HG02970 (cell line): ENCODE results near the gene UNG.
"Not testable (repeated sequence)": the region's sequence is repeated elsewhere in the genome, so short reads cannot be mapped to it uniquely, and the experiment has no call there.

ENCODE experiments used
- ATAC-seq: cut with Tn5 transposase; IDR thresholded peaks from one replicate; pipeline ENCODE4 v1.9.1; 2021; ENCODE audit warnings: mild to moderate bottlenecking, moderate library complexity, moderate number of reproducible peaks; ENCODE audit not compliant: unreplicated experiment, low FRiP score

UNG gene

DNA sequence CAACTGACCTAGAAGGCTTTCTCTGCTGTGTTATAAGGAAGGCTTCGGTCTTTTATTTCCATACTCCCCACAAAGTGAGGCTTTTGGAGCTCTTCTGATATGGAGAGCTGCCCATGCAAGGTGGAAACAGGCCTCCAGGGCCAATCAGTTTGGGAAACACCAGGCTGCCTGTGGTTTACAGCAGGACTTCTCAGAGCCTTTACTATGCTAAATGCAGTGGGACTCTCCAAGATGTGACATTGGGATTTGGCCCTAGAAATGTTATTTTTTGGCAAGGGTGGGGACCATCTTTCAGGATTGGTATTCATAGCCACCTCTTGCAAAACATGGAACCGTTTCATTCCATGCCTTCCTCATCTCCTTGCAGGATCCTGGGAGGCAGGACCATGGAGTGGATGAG, 22.7 kb downstream of the UNG start:
- no peak for ATAC-seq

DNA sequence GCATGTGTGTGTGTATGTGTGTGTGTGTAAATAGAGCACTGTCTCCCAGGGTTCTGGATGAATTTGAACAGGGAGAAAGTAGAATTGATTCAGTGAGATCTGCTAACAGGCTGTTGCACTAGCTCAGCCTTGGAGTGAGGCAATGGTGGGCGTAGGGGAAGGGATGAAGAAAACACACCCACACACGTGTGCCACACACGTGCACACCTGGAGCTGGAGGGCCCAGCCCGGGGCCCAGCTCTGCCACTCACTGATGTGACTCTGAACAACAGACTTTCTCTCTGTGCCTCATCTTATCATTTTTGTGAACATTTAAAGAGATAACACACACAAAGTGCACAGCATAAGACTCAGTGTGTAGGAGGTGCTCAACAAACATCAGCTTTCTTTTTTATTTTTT, 23.2 kb downstream of the UNG start:
- no peak for ATAC-seq

DNA sequence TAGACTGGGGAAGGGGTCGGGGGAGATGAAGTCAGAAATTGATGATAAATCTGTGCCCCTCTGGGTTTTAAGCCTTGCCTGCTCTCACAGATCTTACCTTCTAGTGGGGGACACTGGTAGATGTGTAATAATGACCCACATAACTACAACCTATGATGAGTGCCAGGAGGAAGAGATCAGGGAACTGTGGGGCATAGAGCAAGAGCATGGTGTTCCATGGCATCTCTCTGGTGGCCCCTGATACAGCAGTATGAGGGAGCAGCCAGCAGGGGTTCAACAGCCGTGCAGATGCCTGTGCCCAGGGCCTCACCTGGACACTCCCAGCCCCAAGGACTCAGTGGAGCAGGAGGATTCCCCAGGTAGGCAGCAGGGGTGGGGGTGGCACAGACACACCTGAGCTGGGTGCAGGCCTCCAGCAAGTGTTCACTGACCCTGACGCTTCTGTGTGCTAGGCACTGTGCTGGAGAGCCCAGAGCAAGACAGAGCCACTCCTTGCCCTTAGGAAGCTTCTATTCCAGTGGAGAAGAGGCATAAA, 24.0 kb downstream of the UNG start:
- ATAC-seq = no peak

DNA sequence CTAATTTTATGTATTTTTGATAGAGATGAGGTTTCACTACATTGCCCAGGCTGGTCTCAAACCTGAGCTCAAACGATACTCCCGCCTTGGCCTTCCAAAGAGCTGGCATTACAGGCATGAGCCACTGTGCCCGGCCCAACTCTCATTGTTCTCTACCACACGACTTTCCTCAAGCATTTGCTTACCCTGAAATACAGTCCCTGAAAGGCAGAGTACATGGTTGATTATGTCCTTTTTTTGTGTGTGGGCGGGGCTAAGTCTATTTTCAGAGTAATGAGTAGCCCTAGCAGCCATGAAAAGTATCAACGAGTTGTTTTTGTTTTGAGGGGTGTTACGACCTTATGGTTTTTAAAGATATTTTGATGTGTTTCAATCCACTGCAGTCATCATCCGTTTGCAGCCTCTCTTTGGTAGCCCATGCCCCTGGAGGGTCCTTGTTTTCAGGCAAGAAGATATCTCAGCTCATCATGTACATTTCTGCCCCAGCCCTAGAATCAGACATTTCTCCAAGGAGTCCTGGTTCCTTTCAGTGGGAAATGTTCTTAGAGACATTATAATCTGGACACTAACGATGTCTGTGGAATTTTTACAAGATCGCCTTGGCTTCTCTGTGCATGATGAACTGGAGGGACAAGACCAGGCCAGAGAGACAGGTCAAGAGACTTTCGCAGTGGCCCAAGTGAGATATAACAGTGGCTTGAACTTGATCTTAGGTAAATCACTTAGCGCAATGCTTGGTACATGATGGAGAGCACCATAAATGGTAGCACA, 27.7 kb downstream of the UNG start:
- ATAC-seq = no peak

DNA sequence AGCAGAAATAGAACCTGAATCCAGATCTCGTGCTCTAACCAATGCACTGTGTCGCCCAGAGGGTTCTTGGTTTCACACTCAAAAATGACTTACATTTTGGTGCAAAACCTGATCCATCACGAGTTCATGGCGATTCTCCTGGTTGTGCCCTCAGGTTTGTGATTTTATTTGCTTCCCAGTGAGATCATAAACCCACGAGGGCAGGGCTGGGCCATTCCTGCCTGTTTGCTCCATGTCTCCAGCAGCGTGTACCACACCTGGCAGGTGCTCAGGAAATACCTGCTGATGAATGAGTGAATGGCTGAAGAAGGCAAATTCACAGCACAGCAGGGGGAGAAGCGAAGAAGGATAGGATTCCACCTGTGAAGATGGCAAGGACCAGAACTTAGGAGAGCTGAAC, 28.4 kb downstream of the UNG start:
- no peak for ATAC-seq

DNA sequence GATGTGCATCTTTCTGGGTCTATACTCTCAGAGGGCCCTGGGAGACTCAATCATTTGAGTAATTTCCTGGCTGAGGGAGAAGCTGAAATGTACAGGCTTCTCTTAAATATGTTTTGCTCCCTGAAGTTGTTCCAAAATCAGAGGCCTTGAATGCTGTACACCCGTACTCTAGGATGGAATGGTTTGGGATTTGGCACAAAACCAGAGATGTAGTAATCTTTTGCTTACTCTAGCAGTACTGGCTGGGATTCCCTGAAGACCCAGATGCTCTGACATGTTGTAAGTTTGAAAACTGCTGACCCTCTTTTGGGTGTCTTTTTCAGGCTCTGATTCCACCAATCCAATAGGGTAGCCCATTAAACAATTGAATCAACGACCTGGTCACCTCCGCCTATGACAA, 29.4 kb downstream of the UNG start:
- ATAC-seq = no peak

DNA sequence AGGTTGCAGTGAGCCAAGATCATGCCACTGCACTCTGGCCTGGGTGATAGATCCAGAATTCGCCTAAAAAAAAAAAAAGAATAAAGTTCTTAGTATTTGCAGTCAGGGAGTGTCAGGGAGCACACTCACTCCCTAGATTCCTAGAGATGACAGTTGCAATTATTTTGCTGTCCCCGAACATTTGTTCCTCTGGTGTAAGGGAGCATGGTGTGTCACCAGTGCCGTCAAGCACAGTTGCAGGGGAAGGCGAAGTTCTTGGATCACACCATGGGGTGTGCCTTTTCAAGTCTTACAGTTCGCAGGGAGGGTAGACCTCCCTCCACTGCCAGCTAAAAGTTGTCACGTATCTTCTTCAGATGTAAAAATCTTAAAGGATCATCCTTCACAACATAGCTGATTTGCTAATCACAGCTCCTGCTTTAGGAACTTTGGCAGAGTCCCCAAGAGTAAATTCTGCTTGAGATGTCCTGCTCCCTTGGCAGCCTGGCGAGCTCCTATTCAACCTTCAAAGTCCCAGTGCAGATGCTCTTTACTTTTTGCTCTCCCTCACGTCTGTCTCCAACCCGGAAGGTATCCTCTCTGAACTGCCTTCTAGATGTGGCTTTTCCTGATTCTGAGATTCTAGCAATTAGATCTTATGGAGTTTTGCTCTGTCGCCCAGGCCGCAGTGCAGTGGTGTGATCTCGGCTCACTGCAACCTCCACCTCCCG, 30.3 kb downstream of the UNG start:
- no peak for ATAC-seq

DNA sequence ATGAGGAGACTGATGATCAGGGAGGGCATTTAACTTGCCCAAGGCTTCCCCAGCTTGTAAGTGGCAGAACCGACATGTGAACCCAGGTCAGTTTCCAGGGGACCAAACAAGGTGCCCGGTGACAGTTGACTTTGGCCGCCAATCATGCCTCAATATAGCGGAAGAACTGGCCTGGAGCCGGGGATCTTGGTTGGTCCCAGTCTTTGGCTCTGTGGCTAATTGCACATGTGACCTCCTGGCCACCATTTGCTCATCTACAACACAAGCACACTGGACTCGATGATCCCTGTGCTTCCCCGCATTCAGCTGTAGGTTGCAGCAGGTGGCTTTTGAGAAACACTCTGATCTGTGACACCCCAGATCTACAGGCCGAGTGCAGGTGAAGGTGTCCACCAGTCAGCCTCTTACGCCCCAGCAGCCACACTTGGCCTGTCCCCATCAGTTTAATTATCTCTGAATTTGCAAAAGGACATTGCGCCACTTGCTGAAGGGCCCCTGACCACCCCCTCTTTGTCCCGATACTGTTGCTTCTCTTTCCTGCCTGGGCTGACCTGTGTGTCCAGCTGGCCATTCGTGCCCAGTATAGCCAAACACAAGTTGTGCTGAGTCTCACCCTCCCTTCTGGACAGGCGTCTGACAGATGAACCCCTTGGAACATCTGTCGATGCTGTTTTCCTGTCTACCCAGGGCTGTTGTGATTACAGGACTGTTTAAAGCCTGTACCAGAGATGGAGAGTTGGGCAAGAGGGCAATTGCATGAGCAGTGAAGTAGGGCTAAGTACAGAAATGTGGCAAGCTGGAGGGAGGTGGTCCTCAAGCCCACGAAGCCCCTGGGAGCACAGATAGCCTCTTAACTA, 33.1 kb downstream of the UNG start:
- no peak for ATAC-seq

DNA sequence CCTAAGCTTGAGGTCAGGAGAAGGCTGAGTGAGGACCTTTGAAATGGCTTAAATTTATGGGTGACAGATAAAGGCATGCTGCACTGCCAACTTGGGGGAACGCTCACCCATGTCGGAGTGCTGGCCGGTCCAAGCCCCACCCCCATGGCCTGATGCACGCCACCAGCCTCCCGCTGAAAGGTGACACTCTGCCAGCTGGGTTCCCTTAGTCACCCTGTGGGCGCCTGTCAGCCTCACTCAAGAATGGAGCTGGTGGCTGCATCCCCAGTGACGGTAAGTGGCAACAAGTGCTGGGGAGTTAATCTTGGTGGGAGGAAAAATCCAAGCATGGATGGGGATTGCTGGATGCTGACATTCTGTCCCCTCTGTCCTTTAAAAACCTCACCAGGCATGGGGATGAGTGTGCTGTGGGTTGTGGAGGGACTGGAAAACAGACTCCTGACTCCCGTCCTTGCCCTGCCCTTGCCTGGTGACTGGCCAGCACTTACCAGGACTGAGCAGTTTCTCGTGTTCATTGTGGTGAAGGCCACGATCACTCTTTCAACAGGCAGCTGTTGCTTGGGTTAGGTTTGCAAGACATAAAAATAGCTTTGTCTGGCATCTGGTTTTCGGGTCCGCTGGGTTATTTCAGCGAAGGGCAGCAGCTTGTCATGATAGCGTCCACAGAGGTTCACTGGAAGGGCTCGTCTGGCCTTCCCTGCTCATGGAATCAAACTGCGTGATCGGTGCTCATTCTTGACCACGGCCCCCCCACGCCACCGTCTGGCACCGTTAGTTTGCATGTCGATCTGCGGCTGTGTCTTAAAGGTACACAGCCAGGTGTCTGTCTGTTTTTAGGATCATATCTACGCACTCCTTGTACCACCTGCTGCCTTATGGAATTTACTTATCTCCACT, 34.0 kb downstream of the UNG start:
- ATAC-seq = no peak

DNA sequence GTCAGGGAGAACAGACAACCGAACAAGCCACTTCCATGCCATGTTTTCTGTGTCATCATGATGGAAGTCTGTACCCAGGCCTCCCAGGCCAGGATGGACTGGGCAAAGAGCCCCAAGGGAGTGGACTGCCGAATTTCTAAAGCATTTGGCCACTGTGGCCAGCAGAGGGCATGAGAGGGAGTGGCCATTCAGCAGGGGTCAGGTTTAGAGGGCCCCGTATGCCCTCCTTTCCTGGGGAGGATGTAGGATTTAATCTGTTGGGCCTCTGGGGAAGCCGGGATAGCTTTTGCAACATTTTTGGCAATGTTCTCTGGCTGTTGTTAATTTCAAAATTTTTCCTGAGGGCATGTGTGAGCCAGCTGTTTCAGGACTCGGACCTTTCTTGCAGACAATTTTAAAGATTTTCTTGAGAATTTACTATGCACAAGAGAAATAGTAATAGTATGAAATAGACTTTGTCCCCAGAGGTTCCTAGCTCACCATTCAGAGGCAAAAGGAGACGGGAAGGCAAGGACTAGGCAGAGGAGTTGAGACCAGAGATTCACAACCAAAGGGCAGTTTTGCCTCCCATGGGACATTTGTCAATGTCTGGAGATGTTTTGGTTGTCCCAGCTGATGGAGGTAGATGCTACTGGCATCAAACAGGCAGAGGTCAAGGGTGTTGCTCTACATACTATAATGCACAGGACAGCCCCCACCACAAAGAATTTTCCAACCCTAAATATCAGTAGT, 37.0 kb downstream of the UNG start:
- no peak for ATAC-seq

DNA sequence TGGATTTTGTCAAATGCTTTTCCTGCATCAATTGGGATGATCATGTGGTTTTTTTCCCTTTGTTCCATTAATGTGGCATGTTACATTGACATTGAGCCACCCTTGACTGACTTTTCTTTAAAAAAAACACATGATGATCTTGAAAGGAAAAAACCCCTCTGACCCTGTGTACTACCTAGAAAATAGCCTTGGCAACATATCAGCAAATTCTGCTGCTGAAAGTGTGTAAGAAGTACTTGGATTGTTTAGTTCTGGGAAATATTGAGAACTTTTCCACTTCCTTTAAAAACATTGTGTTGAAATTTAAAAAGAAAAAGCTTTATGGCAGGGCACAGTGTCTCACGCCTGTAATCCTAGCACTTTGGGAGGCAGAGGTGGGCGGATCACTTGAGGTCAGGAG, 39.7 kb downstream of the UNG start:
- ATAC-seq = no peak

DNA sequence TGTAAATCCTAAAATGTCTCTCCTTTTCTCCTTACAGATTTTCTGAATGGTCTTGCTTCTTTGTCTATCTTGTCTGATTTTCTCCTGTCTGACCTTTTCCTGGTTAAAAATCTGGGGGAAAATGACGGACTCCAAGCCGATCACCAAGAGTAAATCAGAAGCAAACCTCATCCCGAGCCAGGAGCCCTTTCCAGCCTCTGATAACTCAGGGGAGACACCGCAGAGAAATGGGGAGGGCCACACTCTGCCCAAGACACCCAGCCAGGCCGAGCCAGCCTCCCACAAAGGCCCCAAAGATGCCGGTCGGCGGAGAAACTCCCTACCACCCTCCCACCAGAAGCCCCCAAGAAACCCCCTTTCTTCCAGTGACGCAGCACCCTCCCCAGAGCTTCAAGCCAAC, 42.0 kb downstream of the UNG start:
- ATAC-seq = no peak

DNA sequence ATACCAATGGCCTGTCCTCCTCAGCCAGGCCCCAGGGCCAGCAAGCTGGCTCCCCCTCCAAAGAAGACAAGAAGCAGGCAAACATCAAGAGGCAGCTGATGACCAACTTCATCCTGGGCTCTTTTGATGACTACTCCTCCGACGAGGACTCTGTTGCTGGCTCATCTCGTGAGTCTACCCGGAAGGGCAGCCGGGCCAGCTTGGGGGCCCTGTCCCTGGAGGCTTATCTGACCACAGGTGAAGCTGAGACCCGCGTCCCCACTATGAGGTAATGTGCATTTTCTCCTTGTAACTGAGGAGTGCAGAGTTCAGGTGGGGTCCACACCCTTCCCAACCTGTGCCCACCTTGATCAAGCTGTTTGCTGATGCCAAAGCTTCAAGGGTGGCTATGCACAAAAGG, 42.4 kb downstream of the UNG start:
- ATAC-seq = no peak

DNA sequence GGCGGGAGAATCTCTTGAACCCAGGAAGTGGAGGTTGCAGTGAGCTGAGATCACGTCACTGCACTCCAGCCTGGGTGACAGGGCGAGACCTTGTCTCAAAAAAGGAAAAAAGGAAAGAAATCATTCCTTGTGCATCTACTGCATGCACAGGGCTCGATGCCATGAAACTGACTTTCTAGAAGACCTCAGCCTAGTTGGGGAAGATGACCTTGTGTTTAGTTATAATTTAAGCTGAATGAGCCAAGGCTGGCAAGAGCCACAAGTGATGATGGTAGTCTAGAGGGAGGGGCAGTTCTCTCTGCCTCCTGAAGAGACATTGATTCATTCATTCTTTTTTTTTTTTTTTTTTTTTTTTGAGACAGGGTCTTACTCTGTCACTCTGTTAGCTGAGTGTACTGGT, 43.2 kb downstream of the UNG start:
- ATAC-seq = no peak

DNA sequence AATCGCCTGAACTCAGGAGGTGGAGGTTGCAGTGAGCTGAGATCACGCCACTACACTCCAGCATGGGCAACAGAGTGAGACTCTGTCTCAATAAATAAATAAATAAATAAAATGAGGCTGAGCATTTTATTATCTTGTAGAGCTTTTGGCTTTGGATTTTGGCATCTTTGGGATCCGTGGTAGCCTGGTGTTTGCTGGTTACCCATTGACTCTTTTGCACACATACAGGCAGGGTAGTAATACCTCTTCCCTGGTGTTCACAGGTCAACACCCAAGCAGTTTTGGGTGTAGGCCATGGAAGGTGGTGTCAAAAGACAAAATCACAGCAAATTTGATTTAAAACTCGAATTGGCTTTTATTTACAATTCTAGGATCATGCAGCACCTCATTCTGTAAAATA, 46.8 kb downstream of the UNG start:
- no peak for ATAC-seq

DNA sequence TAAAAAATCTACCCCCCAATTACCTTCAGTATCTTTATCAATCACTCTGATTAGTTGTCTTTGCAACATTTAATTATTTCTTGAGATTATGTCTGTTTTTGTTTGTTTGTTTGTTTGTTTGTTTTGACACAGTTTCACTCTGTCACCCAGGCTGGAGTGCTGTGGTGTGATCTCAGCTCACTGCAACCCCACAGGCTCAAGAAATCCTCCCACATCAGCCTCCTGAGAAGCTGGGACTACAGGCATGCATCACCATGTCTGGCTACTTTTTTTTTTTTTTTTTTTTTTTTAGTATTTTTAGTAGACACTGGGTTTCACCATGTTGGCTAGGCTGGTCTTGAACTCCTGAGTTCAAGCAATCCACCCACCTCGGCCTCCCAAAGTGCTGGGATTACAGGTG, 49.7 kb downstream of the UNG start:
- ATAC-seq = not testable (repeated sequence)

DNA sequence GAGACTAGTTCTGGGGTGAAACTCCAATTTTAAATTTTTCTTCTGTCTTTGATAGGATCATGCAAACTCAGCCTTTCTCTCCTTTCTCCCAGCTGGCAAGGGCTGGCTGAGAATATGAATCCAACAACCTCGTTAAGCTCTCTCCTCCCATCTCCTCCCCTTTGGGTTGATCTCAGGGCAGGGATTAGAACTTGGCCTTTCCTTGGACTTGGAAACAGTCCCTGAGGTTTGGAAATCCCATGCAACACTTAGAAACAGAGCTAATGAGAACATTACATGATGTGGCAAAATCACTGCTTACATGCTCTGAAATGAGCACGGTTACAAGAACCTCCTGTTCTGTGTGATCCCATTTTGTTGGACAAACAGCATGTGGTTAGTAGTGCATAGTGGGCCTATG, 50.6 kb downstream of the UNG start:
- ATAC-seq = no peak

DNA sequence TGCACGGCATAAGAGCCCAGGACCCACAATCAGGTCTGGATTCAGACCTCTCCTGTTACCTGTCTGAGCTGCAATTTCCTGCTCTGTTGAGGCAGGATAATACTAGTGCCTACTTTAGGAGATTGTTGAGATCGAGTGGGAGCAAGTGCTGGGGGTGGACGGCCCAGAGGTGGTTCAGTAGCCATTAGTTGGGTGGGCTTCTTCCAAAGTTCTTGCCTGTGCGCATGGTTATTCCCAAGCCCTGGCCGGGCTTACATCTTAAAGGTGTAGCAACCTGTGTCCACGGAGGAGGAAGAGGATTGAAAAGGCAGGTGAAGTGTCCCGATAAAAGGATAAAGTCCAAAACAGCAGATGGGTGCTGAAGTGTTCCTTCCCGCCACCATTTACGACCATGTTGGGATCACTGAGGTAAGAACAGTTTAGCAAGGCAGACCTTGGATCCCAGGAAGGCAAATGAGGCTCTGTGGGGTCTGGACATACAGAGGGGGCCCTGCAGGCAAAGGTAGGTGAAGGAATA, 52.8 kb downstream of the UNG start:
- ATAC-seq = no peak

DNA sequence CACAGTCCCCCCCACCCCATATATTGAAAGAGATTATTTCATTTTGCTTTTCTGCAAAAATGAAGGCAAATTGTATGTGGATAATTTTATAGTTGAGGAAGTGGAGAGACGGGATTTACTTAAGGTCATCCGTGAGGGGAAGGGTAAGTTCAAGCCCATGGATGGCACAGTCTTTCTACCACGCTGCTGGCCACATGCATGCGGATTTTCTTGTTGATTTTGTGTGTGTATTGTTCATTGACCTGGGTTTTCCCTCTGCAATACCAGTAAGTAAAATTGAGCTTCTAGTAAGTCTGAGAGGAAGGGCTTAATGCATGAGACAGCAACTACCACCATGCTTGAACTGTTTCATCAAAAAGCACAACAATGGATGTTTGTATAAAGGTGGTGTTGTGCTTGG, 54.1 kb downstream of the UNG start:
- ATAC-seq = no peak
